Measurements from ENCODE around the gene LPCAT1. TPM values are rescaled to one million over a fixed set of nuclear protein-coding genes. Genes with fewer than 3 reads are reported as not detected.

LPCAT1 gene
- total and polyA plus RNA-seq, 10 of the 15 experiments (the other 5 are each of a cell fraction or from before 2014, with no cell fraction given) = 2.3 to 109 (median 72.7) TPM

- H2AFZ ChIP-seq (ENCODE audit: control insufficient read depth, low read depth, low read length) = no peak overlapping the region
- H3K36me3 ChIP-seq (ENCODE audit: control insufficient read depth in 2 of 2, insufficient read depth in 2 of 2, low read length in 1 of 2) = peaks cover 25 to 27% of the 10 kb centered on the region in 2 experiments
- SMC1A ChIA-PET (ENCODE audit: uncharacterized antibody, unreplicated experiment) = no interaction called here
- H4K20me1 ChIP-seq (ENCODE audit: control insufficient read depth, insufficient read depth) = no peaks in the 10 kb centered on the region
- H3K79me2 ChIP-seq (ENCODE audit: control insufficient read depth, insufficient read depth, low read length) = no peaks in the 10 kb centered on the region
- RAD21 ChIA-PET (ENCODE audit: unreplicated experiment) = no interaction called here
- no TSS peak for BruUV-seq (replicated peaks)
- 97% methylated on average over 10 of the region's 10 CpGs for WGBS (ENCODE audit: insufficient coverage, insufficient replicate concordance, low lambda C conversion rate, missing lambda C conversion rate)
- no peak for ATAC-seq
- no peak for DNase-seq (ENCODE audit: low read depth, low spot score)
- CTCF ChIA-PET = no interaction called here
- POLR2A ChIA-PET = no interaction called here
- no peaks in the 10 kb centered on the region for H3K27me3 ChIP-seq (replicated peaks in 1 of 2; ENCODE audit: control insufficient read depth in 2 of 2, insufficient read depth in 2 of 2, low read length in 1 of 2)
- H3K4me2 ChIP-seq (ENCODE audit: control insufficient read depth, insufficient read depth) = no peak overlapping the region
- FAIRE-seq = no peak
- intact Hi-C loops (cut with micrococcal nuclease; ENCODE audit: unreplicated experiment) = no loop called here
- peaks cover 12% of the 10 kb centered on the region for H3K9me3 ChIP-seq (replicated peaks; ENCODE audit: control insufficient read depth, insufficient read depth, low read length)
- in situ Hi-C loops (cut with MboI) = no loop called here
- no peaks in the 10 kb centered on the region for H3K4me1 ChIP-seq (ENCODE audit: control insufficient read depth, insufficient read depth, low read length)
- no peak overlapping the region for H3K9ac ChIP-seq (ENCODE audit: control insufficient read depth, insufficient read depth, low read length)
- no peak overlapping the region for H3K4me3 ChIP-seq
- no peak overlapping the region for H3K27ac ChIP-seq (ENCODE audit: control insufficient read depth, insufficient read depth)
- no peak for TF ChIP-seq USF2 (IDR thresholded peaks at IDR 0.05; ENCODE audit: borderline replicate concordance, low read depth, low read length)
- no peak for TF ChIP-seq PML (IDR thresholded peaks at IDR 0.05; ENCODE audit: low read length)
- TF ChIP-seq RELA (IDR thresholded peaks at IDR 0.05; ENCODE audit: borderline replicate concordance, partially characterized antibody) = no peak
- no peak for TF ChIP-seq TCF3 (IDR thresholded peaks at IDR 0.05; ENCODE audit: borderline replicate concordance, insufficient read depth, low read depth, low read length)
- TF ChIP-seq SUZ12 (IDR thresholded peaks at IDR 0.05; ENCODE audit: unreplicated experiment) = no peak
- no peak for TF ChIP-seq HDAC6 (IDR thresholded peaks at IDR 0.05; ENCODE audit: unreplicated experiment)
- TF ChIP-seq, protein P1, sequence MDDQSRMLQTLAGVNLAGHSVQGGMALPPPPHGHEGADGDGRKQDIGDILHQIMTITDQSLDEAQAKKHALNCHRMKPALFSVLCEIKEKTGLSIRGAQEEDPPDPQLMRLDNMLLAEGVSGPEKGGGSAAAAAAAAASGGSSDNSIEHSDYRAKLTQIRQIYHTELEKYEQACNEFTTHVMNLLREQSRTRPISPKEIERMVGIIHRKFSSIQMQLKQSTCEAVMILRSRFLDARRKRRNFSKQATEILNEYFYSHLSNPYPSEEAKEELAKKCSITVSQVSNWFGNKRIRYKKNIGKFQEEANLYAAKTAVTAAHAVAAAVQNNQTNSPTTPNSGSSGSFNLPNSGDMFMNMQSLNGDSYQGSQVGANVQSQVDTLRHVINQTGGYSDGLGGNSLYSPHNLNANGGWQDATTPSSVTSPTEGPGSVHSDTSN (IDR thresholded peaks at IDR 0.05; ENCODE audit: insufficient replicate concordance, low read depth, low read length) = no peak
- TF ChIP-seq RUNX3 (IDR thresholded peaks at IDR 0.05; ENCODE audit: low read length) = no peak
- TF ChIP-seq, protein P2, sequence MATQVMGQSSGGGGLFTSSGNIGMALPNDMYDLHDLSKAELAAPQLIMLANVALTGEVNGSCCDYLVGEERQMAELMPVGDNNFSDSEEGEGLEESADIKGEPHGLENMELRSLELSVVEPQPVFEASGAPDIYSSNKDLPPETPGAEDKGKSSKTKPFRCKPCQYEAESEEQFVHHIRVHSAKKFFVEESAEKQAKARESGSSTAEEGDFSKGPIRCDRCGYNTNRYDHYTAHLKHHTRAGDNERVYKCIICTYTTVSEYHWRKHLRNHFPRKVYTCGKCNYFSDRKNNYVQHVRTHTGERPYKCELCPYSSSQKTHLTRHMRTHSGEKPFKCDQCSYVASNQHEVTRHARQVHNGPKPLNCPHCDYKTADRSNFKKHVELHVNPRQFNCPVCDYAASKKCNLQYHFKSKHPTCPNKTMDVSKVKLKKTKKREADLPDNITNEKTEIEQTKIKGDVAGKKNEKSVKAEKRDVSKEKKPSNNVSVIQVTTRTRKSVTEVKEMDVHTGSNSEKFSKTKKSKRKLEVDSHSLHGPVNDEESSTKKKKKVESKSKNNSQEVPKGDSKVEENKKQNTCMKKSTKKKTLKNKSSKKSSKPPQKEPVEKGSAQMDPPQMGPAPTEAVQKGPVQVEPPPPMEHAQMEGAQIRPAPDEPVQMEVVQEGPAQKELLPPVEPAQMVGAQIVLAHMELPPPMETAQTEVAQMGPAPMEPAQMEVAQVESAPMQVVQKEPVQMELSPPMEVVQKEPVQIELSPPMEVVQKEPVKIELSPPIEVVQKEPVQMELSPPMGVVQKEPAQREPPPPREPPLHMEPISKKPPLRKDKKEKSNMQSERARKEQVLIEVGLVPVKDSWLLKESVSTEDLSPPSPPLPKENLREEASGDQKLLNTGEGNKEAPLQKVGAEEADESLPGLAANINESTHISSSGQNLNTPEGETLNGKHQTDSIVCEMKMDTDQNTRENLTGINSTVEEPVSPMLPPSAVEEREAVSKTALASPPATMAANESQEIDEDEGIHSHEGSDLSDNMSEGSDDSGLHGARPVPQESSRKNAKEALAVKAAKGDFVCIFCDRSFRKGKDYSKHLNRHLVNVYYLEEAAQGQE (IDR thresholded peaks at IDR 0.05; ENCODE audit: low read depth, low read length) = no peak
- no peak for TF ChIP-seq ZBTB33 (IDR thresholded peaks at IDR 0.05)
- TF ChIP-seq CUX1 (IDR thresholded peaks at IDR 0.05; ENCODE audit: insufficient replicate concordance, low read depth, low read length) = no peak
These were observed 62.4 kb downstream of the LPCAT1 start for GRCh38 chr5:1461396-1461795.
